Esophagus squamous epithelium (tissue), 5 donors: ENCODE results near the gene RPGR. TPM values are rescaled to one million over a fixed set of nuclear protein-coding genes. Genes with fewer than 3 reads are reported as not detected.

Experiments
- DNase-seq: peaks from one replicate; lab custom pipeline; 2025; lab: John Stamatoyannopoulos, UW
- H3K27ac ChIP-seq, 4 donors: fragments of 200-600 bp; sonication (generic); one replicate each; pipeline ENCODE4 v1.5.1; 2016 to 2019; ENCODE audit warnings: mild to moderate bottlenecking in 1 of 4
- H3K27me3 ChIP-seq, 4 donors: fragments of 200-600 bp; sonication (generic); 1 replicate in 3 of 4; 2 replicates in 1 of 4; pipeline versions ENCODE4 v1.5.1 to v1.6.0; 2017 to 2021; ENCODE audit warnings: antibody characterized with exemption in 1 of 4
- H3K36me3 ChIP-seq, 3 donors: fragments of 200-600 bp; sonication (generic); one replicate each; pipeline ENCODE4 v1.5.1; 2016 to 2019
- H3K4me1 ChIP-seq, 3 donors: fragments of 200-600 bp; sonication (generic); one replicate each; pipeline ENCODE4 v1.5.1; 2017 to 2019
- H3K4me3 ChIP-seq, 4 donors: fragments of 200-600 bp; sonication (generic); 1 replicate in 3 of 4; 2 replicates in 1 of 4; pipeline ENCODE4 v1.5.1; 2016 to 2019; ENCODE audit warnings: mild to moderate bottlenecking in 2 of 4, moderate library complexity in 1 of 4
- H3K9me3 ChIP-seq, 3 donors: fragments of 200-600 bp; sonication (generic); one replicate each; pipeline ENCODE4 v1.5.1; 2016 to 2019
- POLR2A ChIP-seq, 4 donors: fragments of 450-650 bp; IDR thresholded peaks; one replicate each; pipeline ENCODE4 v1.6.1; 2017; ENCODE audit warnings: antibody characterized with exemption in 4 of 4, mild to moderate bottlenecking in 4 of 4, moderate library complexity in 3 of 4
- WGBS, 2 donors: methylation state at CpG; one replicate each; pipeline ENCODE4 v1.1.5; 2018; 5-methylcytosine and 5-hydroxymethylcytosine counted together
- intact Hi-C: fragments of 100-400 bp; cut with DNase I; formaldehyde crosslinking; loops from one replicate; pipeline ENCODE4 v1.15.0; 2022
- total RNA-seq, 4 donors: library from RNA; depleted of rRNA; stranded (reverse); fragments of >200 nt; gene quantifications; one replicate each; pipeline ENCODE4 v1.1.0, GENCODE V29; 2016
- TF ChIP-seq, protein P1 (sequence below), 6 experiments: fragments of 450-650 bp in 4 of 6; fragments of 200-600 bp in 2 of 6; sonication (generic) in 2 of 6; IDR thresholded peaks; one replicate each; pipeline ENCODE4 v1.5.1; 2016 to 2019; ENCODE audit warnings: antibody characterized with exemption in 6 of 6, mild to moderate bottlenecking in 4 of 6, moderate library complexity in 4 of 6
- donor health status: DM: yes; HTN: yes; CAD: no.

The RPGR gene
- total RNA-seq, 4 donors from 2014 or later, result 5.5 to 23.7 (median 7.4) TPM

DNA sequence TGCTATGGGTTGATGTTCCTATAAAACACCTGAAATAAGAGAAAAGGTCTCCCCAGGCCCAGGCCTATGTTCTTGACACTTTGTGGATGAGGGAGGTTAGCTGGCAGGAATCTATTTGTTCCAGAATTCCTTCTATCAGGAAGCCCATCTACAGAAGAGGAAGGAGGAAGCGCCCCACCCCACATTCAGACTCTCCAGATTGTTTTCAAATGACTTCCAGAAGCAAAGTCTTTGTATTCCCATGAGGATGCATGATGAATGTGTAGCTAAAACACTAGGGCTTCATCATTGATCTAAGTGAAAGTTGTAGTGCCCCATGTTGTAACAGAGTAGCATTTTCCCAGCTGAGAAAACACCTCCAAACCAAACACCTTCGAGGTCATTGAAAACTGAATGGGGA lies 41.5 kb upstream of the RPGR start:
- H3K27me3 ChIP-seq, result no peaks in the 10 kb centered on the region
- no peak overlapping the region for H3K4me3 ChIP-seq
- H3K27ac ChIP-seq, result no peak overlapping the region
- intact Hi-C loops, result no loop called here
- H3K4me1 ChIP-seq, result no peaks in the 10 kb centered on the region
- H3K36me3 ChIP-seq, result no peaks in the 10 kb centered on the region
- 36 to 55% methylated on average over 1 to 2 of the region's 2 CpGs for WGBS, 2 donors
- no peaks in the 10 kb centered on the region for H3K9me3 ChIP-seq
- no peak for DNase-seq
- TF ChIP-seq POLR2A (IDR thresholded peaks at IDR 0.05), result no peak

DNA sequence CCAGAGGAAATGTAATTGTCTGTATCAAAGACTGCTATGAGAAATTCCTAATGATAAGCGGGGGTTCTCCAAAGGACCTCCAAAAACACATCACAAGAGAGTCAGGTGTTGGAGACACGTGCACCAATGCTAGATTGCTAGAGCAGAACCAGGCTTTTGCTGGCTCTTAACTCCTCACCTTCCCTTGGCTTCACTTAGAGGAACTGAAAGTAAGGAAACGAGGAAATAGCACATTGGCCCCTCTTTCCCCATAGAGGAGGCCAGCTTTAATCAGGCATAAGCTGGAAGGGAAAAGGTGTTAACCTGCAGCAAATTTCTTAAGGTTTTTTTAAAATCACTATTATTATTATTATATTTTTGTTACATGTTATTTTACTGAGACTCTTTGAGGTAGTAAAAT lies 38.6 kb upstream of the RPGR start:
- intact Hi-C loops, result no loop called here
- DNase-seq, result no peak
- no peak overlapping the region for H3K27ac ChIP-seq
- no peaks in the 10 kb centered on the region for H3K4me1 ChIP-seq
- WGBS, 2 donors, result 32 to 79% methylated on average over 3 of the region's 3 CpGs
- no peak for TF ChIP-seq POLR2A (IDR thresholded peaks at IDR 0.05)
- TF ChIP-seq, protein P1, sequence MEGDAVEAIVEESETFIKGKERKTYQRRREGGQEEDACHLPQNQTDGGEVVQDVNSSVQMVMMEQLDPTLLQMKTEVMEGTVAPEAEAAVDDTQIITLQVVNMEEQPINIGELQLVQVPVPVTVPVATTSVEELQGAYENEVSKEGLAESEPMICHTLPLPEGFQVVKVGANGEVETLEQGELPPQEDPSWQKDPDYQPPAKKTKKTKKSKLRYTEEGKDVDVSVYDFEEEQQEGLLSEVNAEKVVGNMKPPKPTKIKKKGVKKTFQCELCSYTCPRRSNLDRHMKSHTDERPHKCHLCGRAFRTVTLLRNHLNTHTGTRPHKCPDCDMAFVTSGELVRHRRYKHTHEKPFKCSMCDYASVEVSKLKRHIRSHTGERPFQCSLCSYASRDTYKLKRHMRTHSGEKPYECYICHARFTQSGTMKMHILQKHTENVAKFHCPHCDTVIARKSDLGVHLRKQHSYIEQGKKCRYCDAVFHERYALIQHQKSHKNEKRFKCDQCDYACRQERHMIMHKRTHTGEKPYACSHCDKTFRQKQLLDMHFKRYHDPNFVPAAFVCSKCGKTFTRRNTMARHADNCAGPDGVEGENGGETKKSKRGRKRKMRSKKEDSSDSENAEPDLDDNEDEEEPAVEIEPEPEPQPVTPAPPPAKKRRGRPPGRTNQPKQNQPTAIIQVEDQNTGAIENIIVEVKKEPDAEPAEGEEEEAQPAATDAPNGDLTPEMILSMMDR (IDR thresholded peaks at IDR 0.05), result no peak
- H3K4me3 ChIP-seq, result no peak overlapping the region
- no peaks in the 10 kb centered on the region for H3K9me3 ChIP-seq
- H3K27me3 ChIP-seq, result no peaks in the 10 kb centered on the region
- H3K36me3 ChIP-seq, result no peaks in the 10 kb centered on the region

DNA sequence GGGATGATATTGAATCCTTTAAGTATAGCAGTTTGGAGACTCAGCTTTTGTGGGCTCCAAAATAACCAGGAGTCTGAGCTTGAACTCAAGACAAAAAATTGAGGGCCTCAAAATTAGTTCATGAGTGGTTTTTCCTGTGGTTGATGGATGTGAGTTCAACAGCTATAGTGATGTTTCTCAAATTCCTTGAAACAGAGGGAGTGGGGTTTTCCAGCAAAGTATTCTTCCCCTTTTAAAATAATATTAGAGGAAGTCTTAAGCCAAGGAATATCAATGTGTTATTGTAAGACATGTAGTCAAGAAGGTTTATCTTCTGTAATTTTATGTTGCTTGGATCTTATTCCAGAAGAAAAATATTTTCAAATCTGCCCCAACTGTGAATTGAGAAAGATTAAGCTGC lies 35.7 kb upstream of the RPGR start:
- TF ChIP-seq, protein P1 (IDR thresholded peaks at IDR 0.05), result no peak
- TF ChIP-seq POLR2A (IDR thresholded peaks at IDR 0.05), result no peak
- intact Hi-C loops, result no loop called here
- H3K36me3 ChIP-seq, result no peaks in the 10 kb centered on the region
- no peak overlapping the region for H3K4me3 ChIP-seq
- H3K4me1 ChIP-seq, result no peaks in the 10 kb centered on the region
- no peaks in the 10 kb centered on the region for H3K27me3 ChIP-seq
- DNase-seq, result no peak
- H3K9me3 ChIP-seq, result no peaks in the 10 kb centered on the region
- H3K27ac ChIP-seq, result no peak overlapping the region

DNA sequence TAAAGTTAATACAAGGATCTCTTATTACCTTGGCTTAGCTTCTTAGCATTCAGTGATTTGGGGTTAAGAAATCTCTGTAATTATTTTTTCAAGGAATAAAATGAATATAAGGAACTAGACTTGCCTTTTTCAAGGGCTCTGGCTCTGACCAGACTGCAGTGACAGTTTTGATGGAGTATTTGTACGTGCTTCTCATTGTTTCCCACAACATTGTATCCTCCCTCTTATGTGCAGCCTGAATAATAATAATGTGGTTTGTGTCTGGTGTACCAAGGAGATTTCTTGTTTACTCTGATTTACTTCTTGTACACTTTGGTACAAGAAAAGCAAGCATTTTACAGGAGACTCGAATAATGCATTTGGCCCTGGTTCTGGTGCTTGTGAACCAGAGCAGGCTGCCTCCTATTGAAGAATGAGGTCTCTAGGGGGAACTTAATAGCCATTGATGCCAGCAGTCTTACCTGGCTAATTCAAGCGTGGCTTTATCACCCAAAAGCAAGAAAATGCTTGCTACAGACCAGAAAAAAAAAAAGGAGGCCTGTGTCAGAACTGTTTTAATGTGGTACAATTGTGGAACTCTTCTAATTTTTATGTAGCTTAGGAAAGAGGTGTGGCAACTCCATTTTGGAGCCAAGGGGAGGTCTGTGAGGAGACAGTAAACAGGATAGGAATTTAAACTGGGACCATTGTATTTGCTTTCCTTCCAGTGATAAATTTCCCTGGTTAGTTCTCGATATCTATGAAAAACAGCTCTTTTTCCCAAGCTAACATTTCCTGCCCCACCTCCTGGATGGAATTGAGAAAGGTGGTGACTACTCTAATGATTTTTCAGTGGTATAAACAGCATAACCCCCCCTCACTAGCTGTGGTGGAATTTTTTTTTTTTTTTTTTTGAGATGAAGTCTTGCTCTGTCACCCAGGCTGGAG lies 30.7 kb upstream of the RPGR start:
- no peak for DNase-seq
- Histone ChIP-seq H3K9me3 (no peaks in the 10 kb centered on the region), H3K4me1 (no peaks in the 10 kb centered on the region), H3K36me3 (no peaks in the 10 kb centered on the region), H3K4me3 (no peak overlapping the region), H3K27me3 (no peaks in the 10 kb centered on the region), H3K27ac (peak overlapping the region in 1 of 4 donors; percentile 13)
- intact Hi-C loops, result no loop called here
- 50 to 53% methylated on average over 4 of the region's 4 CpGs for WGBS, 2 donors
- no peak for TF ChIP-seq POLR2A (IDR thresholded peaks at IDR 0.05)
- TF ChIP-seq, protein P1 (IDR thresholded peaks at IDR 0.05), result no peak

DNA sequence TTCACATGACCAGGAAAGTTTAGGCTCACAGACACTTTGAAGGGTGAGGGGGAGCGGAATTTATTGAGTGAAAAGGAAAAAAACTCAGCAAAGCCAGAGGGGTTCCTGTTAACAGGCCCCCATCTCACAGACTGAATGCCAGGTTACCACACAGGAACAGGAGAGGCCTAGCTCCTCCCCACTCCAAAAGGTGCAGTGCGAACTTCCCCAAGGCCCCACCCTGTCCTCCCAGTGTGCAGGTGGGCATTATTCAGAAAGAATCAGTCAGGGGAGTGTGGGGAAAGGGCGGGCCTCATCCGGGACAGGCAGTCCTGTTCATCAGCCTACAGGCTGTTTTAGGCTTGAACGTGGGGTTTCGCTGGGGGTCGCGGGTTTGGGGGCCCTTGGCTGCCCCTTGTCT lies 29.1 kb upstream of the RPGR start:
- WGBS, 2 donors, result 50 to 93% methylated on average over 1 to 7 of the region's 8 CpGs
- DNase-seq, result no peak
- TF ChIP-seq POLR2A (IDR thresholded peaks at IDR 0.05), result no peak
- TF ChIP-seq, protein P1 (IDR thresholded peaks at IDR 0.05), result no peak
- no peaks in the 10 kb centered on the region for H3K9me3 ChIP-seq
- no peak overlapping the region for H3K4me3 ChIP-seq
- H3K27me3 ChIP-seq, result no peaks in the 10 kb centered on the region
- H3K27ac ChIP-seq, result no peak overlapping the region
- H3K36me3 ChIP-seq, result no peaks in the 10 kb centered on the region
- no peaks in the 10 kb centered on the region for H3K4me1 ChIP-seq
- intact Hi-C loops, result no loop called here
